Effector memory CD8-positive, alpha-beta T cell (primary cell): ENCODE results near the gene TMIGD3.
A peak's percentile ranks its signal among the peaks of the same experiment; 100 is the strongest.

ENCODE experiments used
- ATAC-seq: fragments of 150-1000 bp; cut with Tn5 transposase; replicated peaks from 2 replicates; pipeline ENCODE4 v1.10.0; 2021; ENCODE audit warnings: mild to moderate bottlenecking, moderate library complexity
- DNase-seq, 3 experiments: peaks; one replicate each; pipeline ENCODE4 v3.0.0; 2021
- H3K27ac Mint-ChIP-seq, 2 donors: one replicate each; pipeline ENCODE4 v1.8.0; 2022; ENCODE audit warnings: mild to moderate bottlenecking in 2 of 2, mixed read lengths in 2 of 2, moderate library complexity in 2 of 2
- H3K27me3 Mint-ChIP-seq, 2 donors: one replicate each; pipeline ENCODE4 v1.8.0; 2022; ENCODE audit warnings: mixed read lengths in 2 of 2
- H3K36me3 Mint-ChIP-seq: one replicate; pipeline ENCODE4 v1.8.0; 2022; ENCODE audit warnings: mild to moderate bottlenecking, moderate library complexity, mixed read lengths; ENCODE audit not compliant: insufficient read depth
- H3K4me1 Mint-ChIP-seq, 2 donors: one replicate each; pipeline ENCODE4 v1.8.0; 2022; ENCODE audit warnings: low read depth in 2 of 2, mixed read lengths in 2 of 2
- H3K4me3 Mint-ChIP-seq, 2 donors: one replicate each; pipeline ENCODE4 v1.8.0; 2022; ENCODE audit warnings: mild to moderate bottlenecking in 2 of 2, mixed read lengths in 2 of 2, moderate library complexity in 2 of 2
- H3K9me3 Mint-ChIP-seq, 2 donors: one replicate each; pipeline ENCODE4 v1.8.0; 2022; ENCODE audit warnings: mixed read lengths in 2 of 2

TMIGD3 gene

GRCh38 chr1:111463029-111463683, 40.3 kb downstream of the TMIGD3 start:
- Mint-ChIP-seq H3K4me1 (peaks cover 6 to 10% of the 10 kb centered on the region in 2 donors), H3K27ac (peak overlapping the region in 1 of 2 donors; percentile 10), H3K27me3 (no peaks in the 10 kb centered on the region), H3K9me3 (no peaks in the 10 kb centered on the region), H3K4me3 (no peak overlapping the region), H3K36me3 (peaks cover 41% of the 10 kb centered on the region)
- DNase-seq (no peak), ATAC-seq (no peak)

- ATAC-seq: no peak
- no peak overlapping the region for H3K27ac Mint-ChIP-seq
- H3K9me3 Mint-ChIP-seq: no peaks in the 10 kb centered on the region
- H3K4me3 Mint-ChIP-seq: no peak overlapping the region
- H3K36me3 Mint-ChIP-seq: peaks cover 47% of the 10 kb centered on the region
- no peaks in the 10 kb centered on the region for H3K27me3 Mint-ChIP-seq
- H3K4me1 Mint-ChIP-seq: peaks cover 8 to 13% of the 10 kb centered on the region in 2 donors
- no peak for DNase-seq
Measured at GRCh38 chr1:111462370-111463028, 40.9 kb downstream of the TMIGD3 start.

DNA sequence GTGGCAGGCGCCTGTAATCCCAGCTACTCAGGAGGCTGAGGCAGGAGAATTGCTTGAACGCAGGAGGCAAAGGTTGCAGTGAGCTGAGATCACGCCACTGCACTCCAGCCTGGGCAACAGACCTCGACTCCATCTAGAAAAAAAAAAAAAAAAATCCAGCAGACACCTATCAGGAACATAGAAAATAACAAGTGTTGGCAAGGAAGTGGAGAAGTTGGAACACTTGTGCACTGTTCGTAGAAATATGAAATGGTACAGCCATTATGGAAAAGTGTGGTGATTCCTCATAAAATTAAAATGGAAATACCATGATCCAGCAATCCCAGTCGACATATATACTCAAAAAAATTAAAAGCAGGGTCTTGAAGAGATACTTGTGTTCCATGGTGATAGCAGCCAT, 41.7 kb downstream of the TMIGD3 start:
- DNase-seq (no peak), ATAC-seq (no peak)
- Mint-ChIP-seq H3K9me3 (no peaks in the 10 kb centered on the region), H3K4me3 (no peak overlapping the region), H3K27ac (no peak overlapping the region), H3K27me3 (no peaks in the 10 kb centered on the region), H3K4me1 (peaks cover 11 to 13% of the 10 kb centered on the region in 2 donors), H3K36me3 (peaks cover 55% of the 10 kb centered on the region)

- no peaks in the 10 kb centered on the region for H3K27me3 Mint-ChIP-seq
- DNase-seq: no peak
- H3K4me1 Mint-ChIP-seq: peaks cover 28 to 62% of the 10 kb centered on the region in 2 donors
- peak overlapping the region; percentile 41 to 71 for H3K27ac Mint-ChIP-seq
- no peaks in the 10 kb centered on the region for H3K9me3 Mint-ChIP-seq
- peaks cover 66% of the 10 kb centered on the region for H3K36me3 Mint-ChIP-seq
- no peak overlapping the region for H3K4me3 Mint-ChIP-seq
- ATAC-seq: no peak
Measured at GRCh38 chr1:111455642-111456031, 47.8 kb downstream of the TMIGD3 start.

- H3K27me3 Mint-ChIP-seq: no peaks in the 10 kb centered on the region
- peaks cover 62% of the 10 kb centered on the region for H3K36me3 Mint-ChIP-seq
- DNase-seq (no peak), ATAC-seq (no peak)
- H3K9me3 Mint-ChIP-seq: no peaks in the 10 kb centered on the region
- peak overlapping the region; percentile 41 to 71 for H3K27ac Mint-ChIP-seq
- H3K4me1 Mint-ChIP-seq: peaks cover 32 to 66% of the 10 kb centered on the region in 2 donors
- no peak overlapping the region for H3K4me3 Mint-ChIP-seq
Measured at GRCh38 chr1:111454859-111455641, 48.4 kb downstream of the TMIGD3 start.

GRCh38 chr1:111453706-111454105, 49.7 kb downstream of the TMIGD3 start:
- H3K4me3 Mint-ChIP-seq: peak overlapping the region in 1 of 2 donors; percentile 11
- peaks cover 42 to 71% of the 10 kb centered on the region in 2 donors for H3K4me1 Mint-ChIP-seq
- H3K36me3 Mint-ChIP-seq: peaks cover 65% of the 10 kb centered on the region
- no peak for ATAC-seq
- no peak overlapping the region for H3K27ac Mint-ChIP-seq
- H3K9me3 Mint-ChIP-seq: no peaks in the 10 kb centered on the region
- no peaks in the 10 kb centered on the region for H3K27me3 Mint-ChIP-seq
- DNase-seq: no peak

GRCh38 chr1:111452581-111452980, 50.9 kb downstream of the TMIGD3 start:
- ATAC-seq: no peak
- no peak for DNase-seq
- no peaks in the 10 kb centered on the region for H3K27me3 Mint-ChIP-seq
- H3K4me3 Mint-ChIP-seq: no peak overlapping the region
- peaks cover 48 to 70% of the 10 kb centered on the region in 2 donors for H3K4me1 Mint-ChIP-seq
- peak overlapping the region in 1 of 2 donors; percentile 27 for H3K27ac Mint-ChIP-seq
- no peaks in the 10 kb centered on the region for H3K9me3 Mint-ChIP-seq
- peaks cover 62% of the 10 kb centered on the region for H3K36me3 Mint-ChIP-seq

GRCh38 chr1:111450185-111450584, 53.2 kb downstream of the TMIGD3 start:
- H3K27ac Mint-ChIP-seq: peak overlapping the region; percentile 100
- peaks cover 49 to 76% of the 10 kb centered on the region in 2 donors for H3K4me1 Mint-ChIP-seq
- H3K9me3 Mint-ChIP-seq: no peaks in the 10 kb centered on the region
- DNase-seq: no peak
- peak overlapping the region; percentile 100 for H3K4me3 Mint-ChIP-seq
- H3K27me3 Mint-ChIP-seq: no peaks in the 10 kb centered on the region
- ATAC-seq: no peak
- peaks cover 59% of the 10 kb centered on the region for H3K36me3 Mint-ChIP-seq

GRCh38 chr1:111449703-111450017, 53.8 kb downstream of the TMIGD3 start:
- Mint-ChIP-seq H3K36me3 (peaks cover 59% of the 10 kb centered on the region), H3K4me1 (peaks cover 49 to 72% of the 10 kb centered on the region in 2 donors), H3K9me3 (no peaks in the 10 kb centered on the region), H3K27me3 (no peaks in the 10 kb centered on the region), H3K27ac (peak overlapping the region; percentile 100), H3K4me3 (peak overlapping the region; percentile 100)
- DNase-seq: no peak
- no peak for ATAC-seq

GRCh38 chr1:111448918-111449702, 54.3 kb downstream of the TMIGD3 start, which contains the start of the genes ATP5PB and WDR77:
Gene ATP5PB, plus strand, starts transcription at chr1:111449464. Its CDS starts 78 bp downstream, at chr1:111449542.
Gene WDR77, minus strand, starts transcription at chr1:111449256. Its CDS starts 87 bp downstream, at chr1:111449169.
- peaks cover 54% of the 10 kb centered on the region for H3K36me3 Mint-ChIP-seq
- H3K4me3 Mint-ChIP-seq: peak within 1 kb of the TSS; percentile 100
- H3K4me1 Mint-ChIP-seq: peaks cover 46 to 66% of the 10 kb centered on the region in 2 donors
- no peaks in the 10 kb centered on the region for H3K9me3 Mint-ChIP-seq
- DNase-seq: peak; percentile 85 to 88 (median 86)
- H3K27ac Mint-ChIP-seq: peak within 1 kb of the TSS; percentile 100
- H3K27me3 Mint-ChIP-seq: no peaks in the 10 kb centered on the region
- peak; percentile 94 for ATAC-seq

GRCh38 chr1:111448482-111448917, 54.9 kb downstream of the TMIGD3 start:
- Mint-ChIP-seq H3K9me3 (no peaks in the 10 kb centered on the region), H3K4me3 (peak overlapping the region; percentile 100), H3K36me3 (peaks cover 56% of the 10 kb centered on the region), H3K27ac (peak overlapping the region; percentile 100), H3K27me3 (no peaks in the 10 kb centered on the region), H3K4me1 (peaks cover 46 to 63% of the 10 kb centered on the region in 2 donors)
- DNase-seq: peak in 2 of 3 experiments; percentile 3 to 12
- peak; percentile 41 for ATAC-seq

DNA sequence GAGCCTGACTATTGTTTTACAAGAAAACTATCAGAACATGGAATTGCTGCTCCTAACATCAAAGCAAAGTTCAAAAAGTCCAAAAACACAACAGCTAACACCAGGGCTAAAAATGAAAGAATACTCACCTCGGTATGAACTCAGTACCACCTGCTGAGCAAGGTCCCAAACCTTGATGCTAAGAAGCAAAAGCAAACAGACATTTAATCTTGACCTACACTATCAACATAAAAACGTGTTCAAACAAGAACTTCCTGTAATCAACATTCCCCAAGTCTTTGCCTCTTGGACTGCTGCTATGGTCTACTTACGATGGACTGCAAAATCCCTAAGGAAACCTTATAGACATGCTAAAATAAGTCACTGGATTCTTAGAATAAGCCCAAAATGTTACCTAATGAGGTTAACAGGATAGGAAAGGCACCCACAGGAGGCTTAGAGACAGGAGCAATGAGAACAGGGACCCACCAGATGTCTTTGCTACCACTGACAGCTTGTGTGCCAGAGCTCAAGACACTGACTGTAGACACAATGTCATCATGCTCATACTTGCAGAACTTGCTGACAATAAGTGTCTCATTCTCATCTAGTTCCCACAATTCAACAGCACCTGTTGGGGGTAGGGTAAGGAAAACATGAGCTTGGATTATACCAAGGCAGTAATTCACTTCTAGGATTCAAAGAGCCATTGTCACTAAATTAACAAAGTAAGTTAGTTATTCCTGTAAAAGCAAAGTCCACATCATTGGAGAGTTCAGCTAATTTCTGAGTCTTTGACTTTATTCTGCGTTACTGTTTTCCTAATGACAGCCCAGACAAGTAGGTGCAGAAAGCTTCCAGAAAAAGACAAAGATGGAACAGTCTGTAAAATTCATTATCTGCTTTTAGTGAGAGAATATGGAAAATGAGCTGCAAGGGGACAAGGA, 56.2 kb downstream of the TMIGD3 start:
- Mint-ChIP-seq H3K36me3 (peaks cover 58% of the 10 kb centered on the region), H3K4me3 (peak overlapping the region; percentile 100), H3K9me3 (no peaks in the 10 kb centered on the region), H3K27ac (peak overlapping the region; percentile 100), H3K4me1 (peaks cover 43 to 50% of the 10 kb centered on the region in 2 donors), H3K27me3 (no peaks in the 10 kb centered on the region)
- ATAC-seq: no peak
- no peak for DNase-seq
